MM.1S (cell line): Measurements from ENCODE around the gene CLCA4.

Experiments
- CTCF ChIP-seq: fragments of 300-600 bp; sonication (generic); IDR thresholded peaks from 2 replicates; pipeline ENCODE4 v1.5.1; 2016; ENCODE audit warnings: antibody characterized with exemption, low read length, mixed read lengths
- EZH2 ChIP-seq: fragments of 300-600 bp; sonication (generic); optimal IDR thresholded peaks from 2 replicates; pipeline ENCODE3; 2017; ENCODE audit warnings: low read depth, mild to moderate bottlenecking, antibody characterized with exemption, low read length, mixed read lengths

- TF ChIP-seq CTCF (no peak), EZH2 (no peak)
Measured at GRCh38 chr1:86516335-86516734, 30.5 kb upstream of the CLCA4 start.
